ENCODE data around the gene SV2B. TPM values are rescaled to one million over a fixed set of nuclear protein-coding genes. Genes with fewer than 3 reads are reported as not detected.
A peak's percentile ranks its signal among the peaks of the same experiment; 100 is the strongest.

The SV2B gene
- polyA plus RNA-seq, 2 of the 4 experiments (the other 2 are of a cell fraction), result 0.05 TPM; not detected in 1

DNA sequence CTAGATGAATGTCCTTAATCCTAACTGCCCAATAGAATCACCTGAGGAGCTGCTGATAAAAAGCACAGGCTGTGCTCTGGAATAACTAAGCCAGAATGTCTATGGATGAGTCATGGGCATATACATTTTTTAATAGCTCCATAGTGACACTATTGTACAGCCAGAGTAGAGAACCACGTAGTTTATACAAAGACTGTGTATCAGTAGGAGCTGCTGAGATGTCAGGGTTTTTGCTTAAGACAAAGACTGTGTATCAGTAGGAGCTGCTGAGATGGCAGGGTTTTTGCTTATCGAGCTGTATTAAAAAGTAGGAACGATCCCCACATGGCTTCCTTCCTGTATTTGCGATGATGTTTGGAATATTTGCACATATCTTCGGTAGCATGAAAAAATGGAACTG, 137.4 kb downstream of the SV2B start:
- 8% methylated on average over 5 of the region's 5 CpGs for WGBS (ENCODE audit: missing lambda C conversion rate)
- Histone ChIP-seq H3K4me3 (no peak overlapping the region), H3K27ac (no peak overlapping the region), H3K9me3 (no peaks in the 10 kb centered on the region), H3K4me2 (no peak overlapping the region), H3K4me1 (no peaks in the 10 kb centered on the region)
- ChIA-PET CTCF (interaction anchor here (1.2 to 3.2 kb wide), 5 partner anchors 10 to 182 kb away, joined by 3 to 18 read pairs (median 8); no protein-coding TSS in a partner anchor), POLR2A (no interaction called here)
- TF ChIP-seq FOSL2 (IDR thresholded peaks at IDR 0.05), result no peak
- peak; percentile 13; the same call in 1 of the 2 replicates for TF ChIP-seq FOSL2 (CRISPR knock-in tag; IDR thresholded peaks at IDR 0.05)
- no peak for TF ChIP-seq ZNF302 (CRISPR knock-in tag; IDR thresholded peaks at IDR 0.05)
- TF ChIP-seq FOXS1 (CRISPR knock-in tag; IDR thresholded peaks at IDR 0.05), result no peak
- TF ChIP-seq HOXB5 (CRISPR knock-in tag; IDR thresholded peaks at IDR 0.05), result no peak
- TF ChIP-seq, protein P1, sequence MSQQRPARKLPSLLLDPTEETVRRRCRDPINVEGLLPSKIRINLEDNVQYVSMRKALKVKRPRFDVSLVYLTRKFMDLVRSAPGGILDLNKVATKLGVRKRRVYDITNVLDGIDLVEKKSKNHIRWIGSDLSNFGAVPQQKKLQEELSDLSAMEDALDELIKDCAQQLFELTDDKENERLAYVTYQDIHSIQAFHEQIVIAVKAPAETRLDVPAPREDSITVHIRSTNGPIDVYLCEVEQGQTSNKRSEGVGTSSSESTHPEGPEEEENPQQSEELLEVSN (IDR thresholded peaks at IDR 0.05; ENCODE audit: borderline replicate concordance, low read depth), result no peak
- TF ChIP-seq, protein P2, sequence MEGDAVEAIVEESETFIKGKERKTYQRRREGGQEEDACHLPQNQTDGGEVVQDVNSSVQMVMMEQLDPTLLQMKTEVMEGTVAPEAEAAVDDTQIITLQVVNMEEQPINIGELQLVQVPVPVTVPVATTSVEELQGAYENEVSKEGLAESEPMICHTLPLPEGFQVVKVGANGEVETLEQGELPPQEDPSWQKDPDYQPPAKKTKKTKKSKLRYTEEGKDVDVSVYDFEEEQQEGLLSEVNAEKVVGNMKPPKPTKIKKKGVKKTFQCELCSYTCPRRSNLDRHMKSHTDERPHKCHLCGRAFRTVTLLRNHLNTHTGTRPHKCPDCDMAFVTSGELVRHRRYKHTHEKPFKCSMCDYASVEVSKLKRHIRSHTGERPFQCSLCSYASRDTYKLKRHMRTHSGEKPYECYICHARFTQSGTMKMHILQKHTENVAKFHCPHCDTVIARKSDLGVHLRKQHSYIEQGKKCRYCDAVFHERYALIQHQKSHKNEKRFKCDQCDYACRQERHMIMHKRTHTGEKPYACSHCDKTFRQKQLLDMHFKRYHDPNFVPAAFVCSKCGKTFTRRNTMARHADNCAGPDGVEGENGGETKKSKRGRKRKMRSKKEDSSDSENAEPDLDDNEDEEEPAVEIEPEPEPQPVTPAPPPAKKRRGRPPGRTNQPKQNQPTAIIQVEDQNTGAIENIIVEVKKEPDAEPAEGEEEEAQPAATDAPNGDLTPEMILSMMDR (IDR thresholded peaks at IDR 0.05), result no peak
- DNase-seq (ENCODE audit: low read depth in 1 of 2, low spot score in 1 of 2) (no peak), ATAC-seq (no peak), FAIRE-seq (no peak)

DNA sequence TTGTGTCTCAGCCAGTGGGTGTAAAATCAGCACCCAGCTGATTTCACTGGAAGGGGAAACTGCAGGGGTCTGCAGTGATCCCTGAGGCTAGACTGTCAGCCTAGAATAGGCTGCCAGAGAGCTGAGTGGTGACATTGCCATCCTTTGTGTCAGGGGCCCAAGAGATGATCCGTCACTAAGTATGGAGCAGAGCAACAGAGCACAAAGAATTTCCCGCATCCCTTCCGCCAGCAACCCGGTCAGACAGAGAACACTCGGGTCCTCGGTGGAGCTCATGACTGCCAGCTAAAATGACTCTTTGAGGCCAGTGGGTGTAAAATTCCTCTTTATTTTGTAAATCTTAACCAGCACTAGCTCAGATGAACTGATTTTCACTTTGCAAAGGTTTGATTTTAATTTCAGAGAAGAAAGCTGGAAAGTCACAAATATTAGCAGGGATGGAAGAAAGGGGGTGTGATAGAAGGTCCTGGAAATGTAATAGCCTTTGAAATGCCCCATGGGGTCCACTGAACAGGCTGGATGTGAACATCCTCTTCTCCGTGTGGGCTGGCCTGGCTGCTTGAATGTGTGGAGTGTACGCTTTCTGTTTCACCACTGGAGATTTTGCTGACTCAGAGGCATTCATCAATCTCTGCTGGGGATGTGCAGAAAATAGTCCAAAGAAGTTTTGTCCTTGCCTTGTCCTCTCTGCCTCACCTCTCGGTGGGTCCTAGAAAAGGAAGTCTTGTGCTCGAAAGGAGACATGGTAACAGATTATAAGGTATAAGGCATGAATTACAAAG, 138.8 kb downstream of the SV2B start:
- ATAC-seq (no peak), DNase-seq (ENCODE audit: low read depth in 1 of 2, low spot score in 1 of 2) (no peak), FAIRE-seq (no peak)
- Histone ChIP-seq H3K4me3 (no peak overlapping the region), H3K4me2 (no peak overlapping the region), H3K9me3 (no peaks in the 10 kb centered on the region), H3K27ac (no peak overlapping the region), H3K4me1 (no peaks in the 10 kb centered on the region)
- 28% methylated on average over 10 of the region's 10 CpGs for WGBS (ENCODE audit: missing lambda C conversion rate)
- ChIA-PET POLR2A (no interaction called here), CTCF (interaction anchor here (0.6 to 2.3 kb wide), 4 partner anchors 30 to 280 kb away, joined by 3 to 8 read pairs (median 6); no protein-coding TSS in a partner anchor)
- TF ChIP-seq MAFK (IDR thresholded peaks at IDR 0.05; ENCODE audit: partially characterized antibody), result peak; percentile 85
- no peak for TF ChIP-seq FOSB (CRISPR knock-in tag; IDR thresholded peaks at IDR 0.05)
- 0 out of 2 replicates have a peak, but pooled peaks have one; percentile 11 for TF ChIP-seq POLR2A (IDR thresholded peaks at IDR 0.05; ENCODE audit: low read length)

DNA sequence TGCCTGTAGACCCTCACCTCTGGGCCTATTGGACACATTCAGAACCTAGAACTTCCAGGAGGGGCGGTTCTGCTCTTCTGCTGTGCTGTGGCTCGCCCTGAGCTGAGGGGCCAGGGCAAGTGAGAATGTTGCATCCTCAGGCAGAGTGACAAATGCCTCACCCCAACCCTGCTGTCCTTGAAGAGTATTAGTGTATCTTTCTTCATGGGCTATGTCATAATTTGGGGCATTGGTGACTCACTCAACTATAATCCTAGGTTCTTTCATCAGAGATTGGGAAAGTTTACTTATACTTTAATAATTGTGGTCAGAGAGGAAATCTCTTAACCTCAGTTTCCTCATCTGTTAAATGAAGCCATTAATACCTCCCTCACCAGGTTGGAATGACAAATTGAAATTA, 143.8 kb downstream of the SV2B start:
- no peaks in the 10 kb centered on the region for H3K4me1 ChIP-seq
- POLR2A ChIA-PET, result no interaction called here
- no peak for ATAC-seq
- H3K4me2 ChIP-seq, result no peak overlapping the region
- WGBS (ENCODE audit: missing lambda C conversion rate), result 0% methylated on average over 2 of the region's 2 CpGs
- H3K9me3 ChIP-seq, result no peaks in the 10 kb centered on the region
- TF ChIP-seq ZSCAN20 (CRISPR knock-in tag; IDR thresholded peaks at IDR 0.05) (no peak), SMC3 (IDR thresholded peaks at IDR 0.05) (no peak), EHMT2 (IDR thresholded peaks at IDR 0.05; ENCODE audit: low read depth) (no peak), RFX5 (IDR thresholded peaks at IDR 0.05) (no peak), TP53 (CRISPR knock-in tag; IDR thresholded peaks at IDR 0.05) (no peak), HOXB13 (CRISPR knock-in tag; IDR thresholded peaks at IDR 0.05; ENCODE audit: low read depth) (no peak), KDM1A (IDR thresholded peaks at IDR 0.05; ENCODE audit: low read depth) (no peak), FOSB (CRISPR knock-in tag; IDR thresholded peaks at IDR 0.05) (no peak), ZNF302 (CRISPR knock-in tag; IDR thresholded peaks at IDR 0.05) (no peak), JUNB (IDR thresholded peaks at IDR 0.05) (no peak), FOXS1 (CRISPR knock-in tag; IDR thresholded peaks at IDR 0.05) (no peak), RCOR1 (IDR thresholded peaks at IDR 0.05; ENCODE audit: low read depth, low read length) (no peak), GATA3 (IDR thresholded peaks at IDR 0.05; ENCODE audit: borderline replicate concordance) (no peak), POLR2A (IDR thresholded peaks at IDR 0.05; ENCODE audit: low read length) (no peak), RNF2 (IDR thresholded peaks at IDR 0.05; ENCODE audit: borderline replicate concordance, low read depth) (no peak), ZFP36 (IDR thresholded peaks at IDR 0.05; ENCODE audit: borderline replicate concordance, partially characterized antibody) (no peak), HEYL (CRISPR knock-in tag; IDR thresholded peaks at IDR 0.05) (no peak)
- TF ChIP-seq, protein P3, sequence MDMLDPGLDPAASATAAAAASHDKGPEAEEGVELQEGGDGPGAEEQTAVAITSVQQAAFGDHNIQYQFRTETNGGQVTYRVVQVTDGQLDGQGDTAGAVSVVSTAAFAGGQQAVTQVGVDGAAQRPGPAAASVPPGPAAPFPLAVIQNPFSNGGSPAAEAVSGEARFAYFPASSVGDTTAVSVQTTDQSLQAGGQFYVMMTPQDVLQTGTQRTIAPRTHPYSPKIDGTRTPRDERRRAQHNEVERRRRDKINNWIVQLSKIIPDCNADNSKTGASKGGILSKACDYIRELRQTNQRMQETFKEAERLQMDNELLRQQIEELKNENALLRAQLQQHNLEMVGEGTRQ (IDR thresholded peaks at IDR 0.05), result no peak
- TF ChIP-seq, protein P4, sequence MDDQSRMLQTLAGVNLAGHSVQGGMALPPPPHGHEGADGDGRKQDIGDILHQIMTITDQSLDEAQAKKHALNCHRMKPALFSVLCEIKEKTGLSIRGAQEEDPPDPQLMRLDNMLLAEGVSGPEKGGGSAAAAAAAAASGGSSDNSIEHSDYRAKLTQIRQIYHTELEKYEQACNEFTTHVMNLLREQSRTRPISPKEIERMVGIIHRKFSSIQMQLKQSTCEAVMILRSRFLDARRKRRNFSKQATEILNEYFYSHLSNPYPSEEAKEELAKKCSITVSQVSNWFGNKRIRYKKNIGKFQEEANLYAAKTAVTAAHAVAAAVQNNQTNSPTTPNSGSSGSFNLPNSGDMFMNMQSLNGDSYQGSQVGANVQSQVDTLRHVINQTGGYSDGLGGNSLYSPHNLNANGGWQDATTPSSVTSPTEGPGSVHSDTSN (IDR thresholded peaks at IDR 0.05), result no peak
- CTCF ChIA-PET, result no interaction called here
- no peak for FAIRE-seq
- H3K4me3 ChIP-seq, result no peak overlapping the region
- no peak overlapping the region for H3K27ac ChIP-seq
- no peak for DNase-seq (ENCODE audit: low read depth in 1 of 2, low spot score in 1 of 2)
